PC-3 (cell line): ENCODE measurements around the gene MAPK8IP1.

ENCODE experiments used
- EZH2 ChIP-seq: fragments of 300-600 bp; sonication (generic); IDR thresholded peaks from one replicate; pipeline ENCODE4 v1.6.1; 2017; ENCODE audit warnings: antibody characterized with exemption, mild to moderate bottlenecking, low read length; ENCODE audit not compliant: unreplicated experiment
- TF ChIP-seq, protein P1 (sequence below): fragments of 300-600 bp; sonication (generic); conservative IDR thresholded peaks from 2 replicates; pipeline ENCODE4 v1.5.1; 2017; ENCODE audit warnings: antibody characterized with exemption, low read depth, mild to moderate bottlenecking, low read length

DNA sequence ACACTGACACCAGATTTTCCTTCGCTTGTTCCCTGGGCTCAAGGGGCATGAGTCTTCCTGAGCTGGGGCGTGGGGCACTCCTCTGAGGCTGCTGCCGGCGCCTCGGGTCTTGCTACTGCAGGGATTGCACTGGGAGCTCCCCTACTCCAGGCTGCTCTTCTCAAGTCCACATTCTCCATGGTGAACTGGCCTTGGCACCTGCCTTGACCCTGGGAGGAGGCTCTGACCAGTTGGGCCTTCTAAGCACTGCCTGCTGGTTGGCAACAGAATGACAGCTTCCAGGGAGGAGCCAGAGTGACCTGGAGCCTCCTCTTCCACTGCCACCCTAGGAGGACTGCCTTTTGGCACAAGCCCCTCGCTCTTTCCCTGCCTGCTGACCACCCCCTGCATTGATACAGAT lies 12.1 kb downstream of the MAPK8IP1 start:
- TF ChIP-seq, protein P1, sequence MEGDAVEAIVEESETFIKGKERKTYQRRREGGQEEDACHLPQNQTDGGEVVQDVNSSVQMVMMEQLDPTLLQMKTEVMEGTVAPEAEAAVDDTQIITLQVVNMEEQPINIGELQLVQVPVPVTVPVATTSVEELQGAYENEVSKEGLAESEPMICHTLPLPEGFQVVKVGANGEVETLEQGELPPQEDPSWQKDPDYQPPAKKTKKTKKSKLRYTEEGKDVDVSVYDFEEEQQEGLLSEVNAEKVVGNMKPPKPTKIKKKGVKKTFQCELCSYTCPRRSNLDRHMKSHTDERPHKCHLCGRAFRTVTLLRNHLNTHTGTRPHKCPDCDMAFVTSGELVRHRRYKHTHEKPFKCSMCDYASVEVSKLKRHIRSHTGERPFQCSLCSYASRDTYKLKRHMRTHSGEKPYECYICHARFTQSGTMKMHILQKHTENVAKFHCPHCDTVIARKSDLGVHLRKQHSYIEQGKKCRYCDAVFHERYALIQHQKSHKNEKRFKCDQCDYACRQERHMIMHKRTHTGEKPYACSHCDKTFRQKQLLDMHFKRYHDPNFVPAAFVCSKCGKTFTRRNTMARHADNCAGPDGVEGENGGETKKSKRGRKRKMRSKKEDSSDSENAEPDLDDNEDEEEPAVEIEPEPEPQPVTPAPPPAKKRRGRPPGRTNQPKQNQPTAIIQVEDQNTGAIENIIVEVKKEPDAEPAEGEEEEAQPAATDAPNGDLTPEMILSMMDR = no peak
- no peak for TF ChIP-seq EZH2
